HTR-8/SVneo (cell line): Measurements from ENCODE around the gene RNF133.

ENCODE experiments used
- DNase-seq: peaks from one replicate; pipeline ENCODE4 v3.0.0; 2011; ENCODE audit warnings: low spot score, mixed read lengths; ENCODE audit not compliant: insufficient read length
- FAIRE-seq: peaks from 2 replicates; lab custom pipeline; 2011; peaks lifted over from hg19 to GRCh38; lab: Jason Lieb, UNC

The RNF133 gene, protein sequence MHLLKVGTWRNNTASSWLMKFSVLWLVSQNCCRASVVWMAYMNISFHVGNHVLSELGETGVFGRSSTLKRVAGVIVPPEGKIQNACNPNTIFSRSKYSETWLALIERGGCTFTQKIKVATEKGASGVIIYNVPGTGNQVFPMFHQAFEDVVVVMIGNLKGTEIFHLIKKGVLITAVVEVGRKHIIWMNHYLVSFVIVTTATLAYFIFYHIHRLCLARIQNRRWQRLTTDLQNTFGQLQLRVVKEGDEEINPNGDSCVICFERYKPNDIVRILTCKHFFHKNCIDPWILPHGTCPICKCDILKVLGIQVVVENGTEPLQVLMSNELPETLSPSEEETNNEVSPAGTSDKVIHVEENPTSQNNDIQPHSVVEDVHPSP

DNA sequence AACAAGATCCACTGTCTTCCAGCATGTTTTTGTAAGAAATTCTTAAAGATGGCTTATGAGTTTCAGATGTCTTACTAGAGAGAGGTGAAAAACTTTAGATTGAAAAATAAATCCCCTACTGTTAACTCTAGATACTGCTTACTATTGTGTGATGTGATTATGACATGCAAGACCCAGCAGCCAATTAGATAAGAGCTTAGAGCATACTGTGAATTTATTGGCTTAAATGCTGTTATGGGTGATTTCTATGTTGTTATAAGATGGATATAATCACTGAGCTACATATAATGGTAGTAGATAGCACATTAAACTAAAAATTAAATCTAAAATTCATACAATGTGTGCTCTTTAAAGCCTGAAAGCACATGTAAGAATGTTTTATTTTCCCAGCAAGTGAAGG lies at the start of gene RNF133:
Gene RNF133, minus strand, starts transcription at position 101 of the 400 bp plus-strand sequence. CDS start 199 bp downstream, outside the sequence.
- DNase-seq (no peak), FAIRE-seq (no peak)

DNA sequence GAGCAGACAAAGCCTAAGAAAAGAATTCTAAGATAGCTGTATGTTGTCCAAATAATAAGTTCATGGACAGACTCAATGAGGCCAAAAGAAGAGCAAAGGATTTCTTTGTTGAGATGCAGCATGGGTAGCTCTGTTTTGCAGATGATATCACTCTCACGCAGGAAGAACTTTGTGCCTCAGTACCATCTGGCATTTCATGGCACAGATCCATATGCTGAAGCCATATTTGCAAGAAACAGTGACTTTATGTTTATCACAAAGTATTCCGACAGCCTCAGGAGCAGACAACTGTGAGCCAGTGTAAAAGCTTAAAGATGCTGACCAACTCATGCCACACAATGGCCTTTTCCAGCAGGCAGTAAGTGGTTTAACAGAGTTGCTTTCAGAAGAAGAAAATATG lies 49.3 kb upstream of the RNF133 start:
- FAIRE-seq (no peak), DNase-seq (no peak)

DNA sequence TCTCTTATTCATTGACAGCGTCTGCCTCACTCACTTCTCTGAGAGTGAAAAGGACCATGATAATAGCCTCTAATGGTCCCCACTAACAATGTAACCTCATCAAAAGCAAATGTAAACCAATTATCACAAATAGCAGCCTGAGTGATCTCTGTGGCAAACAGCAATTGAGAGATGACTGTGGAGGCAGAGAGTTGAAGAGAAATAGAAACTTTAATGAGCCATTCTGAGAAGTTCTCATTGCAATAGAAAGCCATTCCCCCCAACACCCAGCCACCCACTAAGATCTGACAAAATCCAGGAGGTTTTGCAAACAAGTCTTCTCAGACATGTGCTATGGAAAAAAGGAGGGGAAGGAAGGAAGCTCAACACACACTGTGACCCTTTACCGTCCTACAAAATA lies 48.0 kb upstream of the RNF133 start:
- no peak for DNase-seq
- FAIRE-seq: no peak

DNA sequence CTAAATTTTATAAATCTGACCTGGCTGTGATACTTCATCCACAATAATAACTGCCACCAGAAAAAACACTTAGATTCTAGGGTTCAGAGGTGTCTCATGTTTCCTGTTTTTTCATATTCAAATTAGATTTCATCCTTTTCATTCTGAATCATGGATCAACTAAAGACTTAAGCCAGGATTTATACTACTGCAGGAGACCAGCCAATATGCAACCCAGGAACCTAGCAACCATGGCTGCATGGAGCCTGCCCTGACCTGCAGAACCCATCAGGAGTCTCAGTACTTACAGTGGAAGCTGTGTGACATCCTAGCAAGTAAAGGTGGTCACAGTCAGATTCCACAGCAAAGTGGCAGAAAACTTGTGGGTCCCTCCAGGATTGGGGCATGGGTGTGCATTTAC lies 44.3 kb upstream of the RNF133 start:
- FAIRE-seq (no peak), DNase-seq (no peak)

DNA sequence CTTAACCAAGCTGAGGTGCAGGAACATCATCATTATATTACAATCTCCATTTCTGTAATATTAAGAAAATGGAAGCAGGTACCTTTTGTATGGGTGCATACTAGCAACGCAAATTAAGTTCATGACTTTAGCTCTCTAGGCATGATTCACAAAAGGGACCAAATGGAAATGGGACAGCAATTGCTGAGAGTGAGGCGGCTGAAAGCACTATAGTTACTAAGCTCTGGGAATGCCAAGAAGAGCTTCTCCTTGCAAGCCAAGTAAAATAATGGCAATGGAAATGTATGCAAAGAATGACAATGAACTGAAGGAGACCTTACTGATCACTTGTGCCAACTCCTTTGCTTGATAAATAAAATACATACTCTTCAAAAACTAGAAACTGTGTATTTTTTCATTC lies 40.0 kb upstream of the RNF133 start:
- DNase-seq (no peak), FAIRE-seq (no peak)

DNA sequence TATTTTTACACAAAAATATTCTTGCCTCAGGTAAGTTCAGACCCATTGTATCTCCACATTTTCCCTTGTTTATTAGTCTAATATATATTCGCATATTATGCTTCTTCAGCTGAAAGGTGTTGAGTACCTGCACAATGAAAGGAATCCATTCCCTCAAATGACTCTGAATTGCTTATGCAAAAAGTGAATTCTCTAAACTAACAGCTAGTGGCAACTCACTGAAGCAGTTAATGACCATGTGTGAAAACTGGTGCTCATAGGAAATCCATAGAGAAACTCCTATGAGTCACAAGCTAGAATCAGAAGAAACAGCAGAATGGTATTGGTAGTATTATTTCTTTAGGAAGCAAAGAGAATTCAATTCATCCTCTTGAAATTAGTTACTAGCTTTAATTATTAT lies 37.3 kb upstream of the RNF133 start:
- FAIRE-seq (no peak), DNase-seq (no peak)

DNA sequence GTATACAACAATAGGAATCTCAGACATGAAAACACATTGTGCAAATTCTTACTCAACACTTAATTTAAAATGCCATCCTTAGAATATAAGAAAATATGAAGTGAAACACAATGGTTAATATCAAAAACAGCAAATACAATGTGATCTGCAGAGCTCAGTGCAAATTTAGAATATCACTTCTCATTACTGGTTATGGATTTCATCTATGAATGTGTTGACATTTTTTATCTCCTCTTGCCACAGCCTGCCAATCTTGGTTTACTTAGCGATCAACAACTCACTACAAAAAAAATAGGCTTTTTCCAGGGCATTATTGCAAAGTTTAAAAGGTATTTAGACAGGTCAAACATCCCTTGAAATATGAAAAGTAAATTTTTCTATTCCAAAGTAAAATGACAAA lies 28.8 kb upstream of the RNF133 start:
- FAIRE-seq (no peak), DNase-seq (no peak)

DNA sequence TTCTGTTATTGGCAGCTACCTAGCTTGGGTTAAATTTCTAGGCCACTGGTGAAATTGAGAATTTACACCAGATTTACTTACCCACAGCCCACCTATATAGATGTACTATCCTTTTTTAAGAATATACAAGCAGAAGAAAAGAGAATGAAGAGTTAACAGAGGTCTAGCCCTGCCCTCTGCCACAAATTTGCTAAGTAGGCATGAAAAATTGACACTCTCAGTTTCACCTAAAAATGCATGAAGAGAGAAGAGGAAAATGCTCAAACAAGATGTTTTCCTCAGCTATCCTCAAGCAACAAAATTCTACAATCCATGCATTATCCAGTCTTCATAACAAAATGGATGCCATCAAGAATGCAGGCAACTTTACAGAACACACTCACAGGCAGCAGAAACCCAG lies 28.4 kb upstream of the RNF133 start:
- DNase-seq (no peak), FAIRE-seq (no peak)

DNA sequence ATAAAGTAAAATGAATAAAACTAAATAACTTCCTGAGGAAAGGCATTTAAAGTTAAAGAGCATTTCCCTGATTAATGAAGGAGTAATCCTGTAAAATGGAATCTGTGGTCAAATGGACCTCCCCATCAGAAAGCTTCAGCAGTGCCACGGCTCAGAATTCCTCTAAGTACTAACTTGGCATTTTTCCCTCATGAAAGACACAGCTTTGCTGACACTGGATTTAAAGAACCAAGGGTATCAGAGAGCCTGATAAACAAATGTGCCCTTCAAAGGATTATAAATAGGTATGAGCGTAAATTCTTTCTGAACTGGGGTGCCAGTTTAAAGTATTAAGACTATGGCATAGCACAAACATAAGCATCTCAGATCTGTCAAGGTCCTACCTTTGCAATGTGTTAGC lies 28.0 kb upstream of the RNF133 start:
- FAIRE-seq (no peak), DNase-seq (no peak)

DNA sequence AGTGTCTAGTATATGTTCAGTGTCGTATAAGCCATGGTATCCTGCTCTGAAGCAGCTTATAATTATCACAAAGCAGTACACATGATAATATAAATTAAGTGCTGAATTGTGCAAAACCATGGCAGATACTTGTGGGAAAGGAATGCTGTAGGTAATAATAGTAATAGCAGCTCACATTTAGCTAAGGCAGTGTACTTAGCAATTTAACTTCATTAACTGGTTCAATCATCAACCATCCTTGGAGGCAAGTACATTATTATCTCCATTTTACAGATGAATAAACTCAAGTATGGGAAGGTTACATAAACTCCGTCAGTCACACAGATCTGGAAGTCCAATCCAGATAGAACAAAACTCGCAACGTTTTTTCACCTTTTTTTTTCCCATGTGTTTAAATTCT lies 25.4 kb upstream of the RNF133 start:
- FAIRE-seq: no peak
- DNase-seq: no peak

DNA sequence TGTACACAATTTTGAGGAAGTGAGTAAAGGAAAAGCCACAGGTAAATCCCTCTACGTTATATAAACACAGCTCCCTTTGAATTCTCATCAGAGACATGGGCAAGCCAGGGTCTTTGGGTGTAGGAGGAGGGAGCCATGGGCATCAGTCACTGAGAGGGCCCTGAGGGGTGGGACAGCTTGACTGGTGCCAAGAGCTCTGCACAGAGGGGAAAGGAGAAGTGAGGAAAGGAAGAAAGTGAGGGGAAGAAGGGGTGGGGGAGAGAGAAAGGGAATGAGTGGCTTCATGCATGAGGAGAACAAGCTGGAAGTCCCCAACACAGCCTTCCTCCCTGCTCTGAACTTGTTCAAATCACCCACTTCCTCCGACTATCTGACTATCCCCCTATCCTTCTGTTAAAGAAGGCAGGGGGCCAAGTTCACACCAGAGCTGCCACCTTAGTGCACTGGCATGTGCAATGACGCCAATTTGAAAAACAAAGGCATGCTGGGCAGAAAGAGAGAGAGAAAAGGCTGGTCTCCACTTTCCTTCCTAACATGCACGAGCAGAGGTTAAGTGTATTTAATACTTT lies 20.2 kb upstream of the RNF133 start:
- FAIRE-seq: no peak
- no peak for DNase-seq

DNA sequence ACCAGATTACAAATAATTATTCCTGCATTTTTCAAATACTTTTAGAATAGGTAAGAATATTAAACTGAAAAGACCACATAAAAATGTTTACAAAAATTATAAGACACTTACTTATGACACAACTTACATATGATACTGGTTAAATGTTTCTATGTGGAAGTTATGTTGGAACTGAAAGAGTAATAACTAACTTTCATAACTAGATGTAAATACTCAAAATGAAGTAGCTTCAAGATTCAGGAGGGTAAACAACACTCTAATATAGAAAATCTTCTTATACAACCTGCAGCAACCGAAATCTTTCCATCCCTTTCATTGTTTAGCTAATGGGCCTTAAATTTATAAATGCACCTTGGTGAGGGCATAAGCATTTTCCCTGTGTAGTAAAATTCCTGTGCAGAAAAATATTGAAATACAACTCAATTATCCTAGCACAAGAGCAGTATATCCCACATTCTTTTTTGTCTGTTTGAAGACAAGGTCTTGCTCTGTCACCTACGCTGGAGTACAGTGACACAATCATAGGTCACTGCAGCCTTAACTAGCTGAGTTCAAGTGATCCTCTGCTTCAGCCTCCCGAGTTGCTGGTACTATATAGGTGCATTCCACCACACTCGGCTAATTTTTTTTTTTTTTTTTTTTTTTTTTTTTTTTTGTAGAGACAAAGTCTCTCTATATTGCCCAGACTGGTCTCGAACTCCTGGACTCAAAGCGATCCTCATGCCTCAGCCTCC lies 18.6 kb upstream of the RNF133 start:
- DNase-seq (no peak), FAIRE-seq (no peak)

DNA sequence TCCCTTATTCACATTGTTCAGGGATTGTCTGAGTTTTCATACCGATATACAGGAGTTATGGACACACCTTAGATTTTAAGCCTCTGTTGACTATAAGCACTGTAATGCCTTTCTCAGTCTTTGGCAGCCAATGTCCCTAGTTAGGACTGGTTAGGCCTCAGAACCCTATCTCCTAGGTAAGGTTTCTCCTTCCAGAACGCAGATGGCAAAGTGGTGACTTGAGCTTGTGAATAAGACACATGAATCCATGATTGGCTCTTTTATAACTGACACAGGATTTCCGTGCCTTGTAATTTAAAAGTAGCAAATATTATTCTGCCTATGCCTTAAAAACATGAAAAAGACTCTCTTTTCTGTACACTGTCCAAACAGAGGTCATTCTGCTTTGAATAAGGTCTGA lies 16.3 kb upstream of the RNF133 start:
- DNase-seq (no peak), FAIRE-seq (no peak)

DNA sequence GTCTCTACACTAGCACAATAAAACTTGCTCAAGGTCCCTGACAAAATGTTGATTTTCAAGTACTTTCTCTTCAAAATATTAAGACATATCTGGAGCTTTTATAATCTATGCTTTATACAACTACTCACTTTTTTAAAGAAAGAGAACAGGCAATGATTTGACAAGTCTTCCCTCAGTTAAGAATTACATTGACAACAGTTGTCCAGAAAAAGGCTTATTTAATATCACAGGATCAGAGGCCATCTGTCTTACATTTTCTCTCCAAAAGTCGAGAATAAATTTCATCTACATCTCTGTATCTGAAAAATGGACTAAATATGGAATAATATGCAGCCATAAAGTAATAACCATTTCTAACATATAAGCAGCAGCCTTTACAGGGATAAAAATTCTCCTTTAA lies 12.0 kb upstream of the RNF133 start:
- no peak for FAIRE-seq

DNA sequence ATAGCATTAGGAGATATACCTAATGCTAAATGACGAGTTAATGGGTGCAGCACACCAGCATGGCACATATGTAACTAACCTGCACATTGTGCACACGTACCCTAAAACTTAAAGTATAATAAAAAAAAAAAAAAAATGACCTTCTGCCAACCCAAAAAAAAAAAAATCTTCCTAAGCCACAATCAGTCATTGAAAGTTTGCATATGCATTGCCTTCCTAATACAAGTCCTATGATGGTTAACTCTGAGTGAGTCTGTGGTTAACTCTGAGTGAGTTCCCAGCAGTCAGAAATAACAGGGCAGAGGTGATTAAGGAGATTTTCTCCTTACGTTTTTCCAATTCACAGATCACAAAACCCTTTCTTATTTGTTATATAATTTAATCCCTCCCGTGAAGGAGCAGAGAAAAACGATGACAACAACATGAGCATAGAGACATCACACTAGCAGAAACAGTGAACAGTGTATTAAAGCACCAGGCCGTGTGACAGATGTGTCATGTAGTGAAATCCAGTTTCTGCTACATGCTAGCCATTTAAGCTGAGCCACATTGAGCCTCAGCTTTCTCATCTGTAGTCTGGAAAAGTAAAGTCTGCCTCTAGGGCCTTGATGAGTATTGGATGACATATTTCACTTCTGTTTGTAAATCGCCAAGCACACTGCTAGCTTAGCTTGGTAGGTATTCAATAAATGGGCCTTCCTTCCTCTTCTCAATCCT lies 11.2 kb upstream of the RNF133 start:
- no peak for FAIRE-seq
- no peak for DNase-seq

More for the DNA sequence above, 12.0 kb upstream of the RNF133 start:
- DNase-seq: no peak

DNA sequence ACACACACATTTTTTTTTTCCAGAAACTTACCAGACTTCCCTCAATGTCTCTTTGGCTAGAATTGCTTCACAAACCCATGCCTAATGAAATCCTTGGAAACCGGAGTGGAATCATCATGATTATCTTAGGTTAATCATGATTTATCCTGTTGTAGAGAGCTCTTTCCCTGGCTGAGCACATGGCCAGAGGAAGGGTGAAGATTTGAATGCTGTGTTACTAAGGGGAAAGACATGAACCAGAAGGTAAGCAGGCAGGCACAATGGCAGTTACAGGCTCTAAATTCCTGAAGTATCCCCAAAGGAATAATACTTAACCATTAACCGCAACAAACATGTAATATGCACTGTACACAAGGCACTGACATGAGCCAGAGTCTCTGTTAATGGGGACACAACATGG lies 7.9 kb upstream of the RNF133 start:
- FAIRE-seq: no peak
- no peak for DNase-seq

DNA sequence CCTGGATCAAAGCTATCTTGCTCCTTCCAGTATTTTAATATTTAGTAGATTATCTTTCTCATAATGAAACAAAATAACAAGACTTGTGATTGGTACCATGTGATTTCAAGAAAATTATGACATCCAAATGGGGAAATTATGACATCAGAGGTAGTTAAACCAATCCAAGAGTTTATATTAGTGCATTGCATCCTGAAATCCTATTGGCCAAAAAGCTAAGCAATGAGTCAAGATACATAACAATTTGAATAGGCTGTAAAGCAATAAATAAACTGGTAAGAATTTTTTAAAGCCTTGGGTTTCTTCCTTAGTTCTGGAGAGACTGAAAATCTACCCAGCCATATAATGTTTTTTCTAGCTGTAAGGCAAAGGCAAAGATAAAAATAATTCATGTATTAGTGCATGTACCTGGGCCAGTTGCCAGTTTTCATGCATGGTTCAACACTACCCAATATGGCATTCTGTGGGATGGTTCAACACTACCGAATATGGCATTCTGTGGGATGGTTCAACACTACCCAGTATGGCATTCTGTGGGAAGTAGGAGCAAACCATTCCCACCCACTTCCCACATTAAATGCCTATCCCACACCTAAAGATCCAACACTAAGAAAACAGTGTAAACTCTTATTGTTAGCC lies 4.1 kb upstream of the RNF133 start, which contains the start of gene RNF148:
Gene RNF148, minus strand, starts transcription at position 51 of the 639 bp plus-strand sequence. CDS start 172 bp downstream, outside the sequence.
- DNase-seq (no peak), FAIRE-seq (no peak)

DNA sequence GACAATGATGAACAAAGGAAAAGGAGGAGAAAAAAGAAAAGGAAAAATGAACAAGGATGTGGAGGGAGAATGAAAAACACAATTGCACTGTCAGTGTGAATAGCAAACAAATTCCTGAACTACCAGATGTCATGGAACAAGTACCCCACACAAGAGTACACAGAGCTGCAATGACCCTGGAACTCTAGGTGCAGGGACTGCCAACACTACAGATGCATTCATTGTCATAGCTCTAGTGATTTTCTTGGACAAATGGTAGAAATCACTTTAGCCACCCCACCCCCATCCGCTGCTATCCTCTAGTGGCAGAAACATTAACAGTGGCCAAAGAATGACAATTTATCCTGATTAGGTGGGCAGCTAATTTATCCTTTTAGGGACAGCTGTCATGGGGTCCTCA lies 3.1 kb downstream of the RNF133 start:
- DNase-seq: no peak
- FAIRE-seq: no peak

DNA sequence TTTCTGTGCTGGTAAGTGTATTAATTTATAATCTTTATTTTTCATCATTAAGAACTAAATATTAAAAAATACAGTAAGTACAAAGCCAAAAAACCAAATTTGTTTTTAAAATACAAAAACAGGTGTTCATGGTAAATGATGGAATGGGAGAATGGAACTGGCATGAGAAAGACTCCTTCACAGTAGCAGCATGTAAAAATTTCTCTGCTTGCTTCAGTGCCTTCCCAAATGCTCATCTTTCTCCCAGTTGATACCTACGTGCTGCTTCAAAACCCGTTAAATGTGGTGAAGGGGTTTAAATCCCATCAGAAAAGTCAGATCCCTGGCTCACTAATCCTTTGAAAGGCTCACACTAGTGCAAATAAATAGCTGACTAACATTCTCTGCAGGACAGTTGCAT lies 4.2 kb downstream of the RNF133 start:
- DNase-seq (no peak), FAIRE-seq (no peak)

DNA sequence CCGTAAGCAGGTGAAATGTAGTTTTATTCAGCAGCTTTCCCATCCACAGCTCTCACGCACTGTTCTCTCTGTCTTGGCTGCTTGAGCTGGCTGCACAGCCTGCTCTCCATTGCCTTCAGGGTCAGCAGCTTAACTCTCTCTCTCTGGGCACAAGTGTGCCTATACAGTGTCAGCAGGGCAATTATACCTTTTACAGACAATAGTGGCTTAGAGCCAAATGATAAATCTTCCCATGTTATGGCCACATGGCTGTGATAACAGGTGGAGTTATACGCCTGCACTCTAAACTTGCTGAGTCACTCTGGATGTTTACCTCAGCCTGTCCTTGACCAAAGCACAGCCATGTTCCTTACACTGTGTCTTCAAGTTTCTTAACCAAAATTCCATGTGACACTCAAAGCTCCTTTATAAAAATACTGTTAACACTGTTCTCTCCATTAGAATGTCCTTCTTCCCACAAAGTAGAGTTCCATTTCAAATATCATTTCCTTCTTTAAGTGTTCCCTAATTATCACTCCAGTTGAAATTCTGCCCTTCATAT lies 6.1 kb downstream of the RNF133 start:
- DNase-seq: no peak
- no peak for FAIRE-seq
